Keratinocyte (primary cell): ENCODE measurements around the gene PAAF1. TPM values are rescaled to one million over a fixed set of nuclear protein-coding genes. Genes with fewer than 3 reads are reported as not detected.

ENCODE experiments used
- DNase-seq: peaks from one replicate; pipeline ENCODE4 v3.0.0-alpha.2; 2011; ENCODE audit warnings: low read depth, missing footprints, low spot score
- FAIRE-seq: peaks from 2 replicates; lab custom pipeline; 2011; peaks lifted over from hg19 to GRCh38; lab: Jason Lieb, UNC
- H2AFZ ChIP-seq: 2 replicates; pipeline ENCODE4 v1.6.0; 2012; ENCODE audit warnings: low read length, control low read depth, inconsistent platforms; ENCODE audit not compliant: control insufficient read depth
- H3K27ac ChIP-seq: 2 replicates; pipeline ENCODE4 v1.5.1; 2011; ENCODE audit warnings: low read length; ENCODE audit not compliant: control insufficient read depth, insufficient read depth
- H3K27me3 ChIP-seq: 3 replicates; pipeline ENCODE4 v1.6.0; 2011; ENCODE audit warnings: low read length; ENCODE audit not compliant: control insufficient read depth, insufficient read depth; ENCODE audit errors: extremely low read depth
- H3K36me3 ChIP-seq, 2 experiments: 2 replicates in 1 of 2; 3 replicates in 1 of 2; pipeline ENCODE4 v1.5.1; 2011; ENCODE audit warnings: low read length in 2 of 2, mild to moderate bottlenecking in 1 of 2; ENCODE audit not compliant: control insufficient read depth in 2 of 2, insufficient read depth in 2 of 2; ENCODE audit errors: extremely low read depth in 1 of 2
- H3K4me1 ChIP-seq: 3 replicates; pipeline ENCODE4 v1.5.1; 2011; ENCODE audit warnings: low read length; ENCODE audit not compliant: control insufficient read depth, insufficient read depth; ENCODE audit errors: extremely low read depth
- H3K4me2 ChIP-seq: 3 replicates; pipeline ENCODE4 v1.6.0; 2011; ENCODE audit warnings: low read depth, low read length; ENCODE audit not compliant: control insufficient read depth, insufficient read depth; ENCODE audit errors: extremely low read depth
- H3K4me3 ChIP-seq, 3 experiments: fragments of 200-600 bp in 1 of 3; sonication (generic) in 1 of 3; 2 replicates in 2 of 3; 3 replicates in 1 of 3; pipeline ENCODE4 v1.5.1; 2011 to 2016; ENCODE audit warnings: low read length in 3 of 3, mild to moderate bottlenecking in 3 of 3, control low read depth in 2 of 3, inconsistent platforms in 1 of 3, low read depth in 1 of 3, mixed read lengths in 1 of 3, mixed run types in 1 of 3, moderate library complexity in 1 of 3; ENCODE audit not compliant: control insufficient read depth in 2 of 3, insufficient read depth in 2 of 3; ENCODE audit errors: extremely low read depth in 1 of 3
- H3K79me2 ChIP-seq: 2 replicates; pipeline ENCODE4 v1.6.0; 2012; ENCODE audit warnings: low read length; ENCODE audit not compliant: control insufficient read depth, insufficient read depth
- H3K9ac ChIP-seq: 3 replicates; pipeline ENCODE4 v1.6.0; 2011; ENCODE audit warnings: low read length; ENCODE audit not compliant: control insufficient read depth, insufficient read depth; ENCODE audit errors: extremely low read depth
- H3K9me1 ChIP-seq: 3 replicates; pipeline ENCODE4 v1.6.0; 2011; ENCODE audit warnings: low read length; ENCODE audit not compliant: control insufficient read depth, insufficient read depth; ENCODE audit errors: extremely low read depth
- H3K9me3 ChIP-seq: 2 replicates; pipeline ENCODE4 v1.5.1; 2012; ENCODE audit warnings: low read depth, low read length; ENCODE audit not compliant: control insufficient read depth
- H4K20me1 ChIP-seq: 3 replicates; pipeline ENCODE4 v1.6.0; 2011; ENCODE audit warnings: low read length; ENCODE audit not compliant: control insufficient read depth, insufficient read depth; ENCODE audit errors: extremely low read depth
- CTCF ChIP-seq, 3 experiments: IDR thresholded peaks in 1 of 3; conservative IDR thresholded peaks in 1 of 3; optimal IDR thresholded peaks in 1 of 3; 2 replicates in 2 of 3; 3 replicates in 1 of 3; pipeline versions ENCODE3 to v1.5.1; 2011; ENCODE audit warnings: low read length in 3 of 3, mild to moderate bottlenecking in 3 of 3, moderate library complexity in 2 of 3, control low read depth in 1 of 3, inconsistent platforms in 1 of 3; ENCODE audit not compliant: insufficient read depth in 2 of 3; ENCODE audit errors: extremely low read depth in 1 of 3
- EZH2 ChIP-seq: IDR thresholded peaks from one replicate; pipeline ENCODE4 v1.6.1; 2012; ENCODE audit warnings: inconsistent platforms, mild to moderate bottlenecking, low read length, moderate library complexity
- dilution Hi-C: fragments of 300-500 bp; cut with MboI; formaldehyde crosslinking; loops from one replicate; pipeline ENCODE4 v1.7.0; 2020; ENCODE audit warnings: low sequenced_read_pairs; ENCODE audit not compliant: extremely low pct_ligation_motif_present
- polyA plus RNA-seq, 5 experiments: library from polyadenylated mRNA; depleted of rRNA in 3 of 5; stranded (reverse) in 3 of 5; stranded (forward) in 1 of 5; unstranded in 1 of 5; fragments of >200 nt; gene quantifications; 1 replicate in 1 of 5; 2 replicates in 3 of 5; 3 replicates in 1 of 5; pipeline versions ENCODE4 v1.2.1 to v1.2.3, GENCODE V29; 2011 to 2012; ENCODE audit warnings: missing spikeins in 2 of 5, low read depth in 1 of 5, low replicate concordance in 1 of 5

PAAF1 gene
- polyA plus RNA-seq, 1 donor (not counting 4 experiments of a cell fraction or from before 2014, with no cell fraction given) = 19.1 TPM

- no peaks in the 10 kb centered on the region for H4K20me1 ChIP-seq
- H3K4me2 ChIP-seq = no peak overlapping the region
- H3K27me3 ChIP-seq = no peaks in the 10 kb centered on the region
- H3K4me1 ChIP-seq = no peaks in the 10 kb centered on the region
- H3K9me3 ChIP-seq = no peaks in the 10 kb centered on the region
- no peak overlapping the region for H3K9ac ChIP-seq
- TF ChIP-seq CTCF (optimal IDR thresholded peaks at IDR 0.05 in 1 of 3, IDR thresholded peaks at IDR 0.05 in 1 of 3, conservative IDR thresholded peaks at IDR 0.05 in 1 of 3; ENCODE audit: extremely low read depth in 1 of 3, insufficient read depth in 2 of 3, low read length in 3 of 3) (no peak), EZH2 (no peak)
- H3K9me1 ChIP-seq = no peaks in the 10 kb centered on the region
- DNase-seq (no peak), FAIRE-seq (no peak)
- H3K79me2 ChIP-seq = no peaks in the 10 kb centered on the region
- H2AFZ ChIP-seq = no peak overlapping the region
- no peaks in the 10 kb centered on the region for H3K36me3 ChIP-seq
- dilution Hi-C loops = no loop called here
- no peak overlapping the region for H3K4me3 ChIP-seq
- no peak overlapping the region for H3K27ac ChIP-seq
Observed at GRCh38 chr11:73893041-73893440, 16.2 kb downstream of the PAAF1 start.

GRCh38 chr11:73894725-73895335 lies 18.0 kb downstream of the PAAF1 start:
- H3K4me1 ChIP-seq = peaks cover 3% of the 10 kb centered on the region
- H3K9ac ChIP-seq = no peak overlapping the region
- no peak overlapping the region for H3K4me3 ChIP-seq
- no peak overlapping the region for H3K27ac ChIP-seq
- H3K36me3 ChIP-seq = peaks cover 0 to 1% of the 10 kb centered on the region in 2 experiments
- no peak for FAIRE-seq
- no peaks in the 10 kb centered on the region for H4K20me1 ChIP-seq
- no peak overlapping the region for H3K4me2 ChIP-seq
- no peak for TF ChIP-seq EZH2
- no peak for TF ChIP-seq CTCF (optimal IDR thresholded peaks at IDR 0.05 in 1 of 3, IDR thresholded peaks at IDR 0.05 in 1 of 3, conservative IDR thresholded peaks at IDR 0.05 in 1 of 3; ENCODE audit: extremely low read depth in 1 of 3, insufficient read depth in 2 of 3, low read length in 3 of 3)
- dilution Hi-C loops = no loop called here
- H3K79me2 ChIP-seq = no peaks in the 10 kb centered on the region
- H2AFZ ChIP-seq = no peak overlapping the region
- H3K27me3 ChIP-seq = no peaks in the 10 kb centered on the region
- no peaks in the 10 kb centered on the region for H3K9me1 ChIP-seq
- no peaks in the 10 kb centered on the region for H3K9me3 ChIP-seq
- DNase-seq = no peak
